GOT3 (cell line): ENCODE results near the gene FAM117B.
"Not testable (repeated sequence)": the region's sequence is repeated elsewhere in the genome, so short reads cannot be mapped to it uniquely, and the experiment has no call there.

Experiments
- DNase-seq: peaks from one replicate; lab custom pipeline; 2025; ENCODE audit warnings: mixed read lengths; lab: John Stamatoyannopoulos, UW

FAM117B gene

DNA sequence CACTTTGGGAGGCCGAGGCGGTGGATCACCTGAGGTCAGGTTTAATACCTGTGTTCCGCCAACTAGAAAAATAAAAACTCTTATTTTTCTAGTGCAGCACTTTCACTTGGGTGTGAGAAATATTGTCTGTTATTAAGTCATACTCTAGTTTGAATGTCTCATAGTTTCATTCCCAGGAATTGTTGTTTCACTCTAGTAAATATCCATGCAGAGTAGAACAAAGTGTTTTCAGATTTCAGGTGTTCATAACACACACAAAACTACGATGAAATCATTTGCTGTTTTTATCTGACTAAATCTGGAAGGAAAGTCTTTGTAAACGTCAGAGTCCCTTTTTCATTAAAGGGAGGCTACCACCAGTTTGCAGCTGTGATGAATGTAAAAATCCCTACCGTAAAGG is 4.0 kb downstream of the FAM117B start:
- DNase-seq = no peak

DNA sequence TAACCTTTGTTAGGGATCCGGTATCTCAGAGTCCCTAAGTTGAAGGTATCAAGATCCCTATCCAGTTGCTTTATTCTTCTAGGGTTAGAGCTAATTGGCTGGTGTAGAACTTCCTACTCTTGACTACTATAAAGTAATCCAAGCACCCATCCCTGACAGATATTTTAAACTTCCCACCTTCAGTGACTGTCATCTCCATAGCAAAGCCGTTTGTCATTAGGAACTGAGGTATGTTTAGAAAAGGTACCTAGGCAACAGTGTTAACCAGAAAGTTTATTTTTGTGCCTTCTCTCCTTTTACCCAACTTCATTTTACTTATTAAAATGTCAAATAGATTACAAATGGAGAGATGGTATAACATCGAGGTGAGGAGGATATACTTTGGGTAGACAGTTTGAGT is 4.5 kb downstream of the FAM117B start:
- DNase-seq = no peak

DNA sequence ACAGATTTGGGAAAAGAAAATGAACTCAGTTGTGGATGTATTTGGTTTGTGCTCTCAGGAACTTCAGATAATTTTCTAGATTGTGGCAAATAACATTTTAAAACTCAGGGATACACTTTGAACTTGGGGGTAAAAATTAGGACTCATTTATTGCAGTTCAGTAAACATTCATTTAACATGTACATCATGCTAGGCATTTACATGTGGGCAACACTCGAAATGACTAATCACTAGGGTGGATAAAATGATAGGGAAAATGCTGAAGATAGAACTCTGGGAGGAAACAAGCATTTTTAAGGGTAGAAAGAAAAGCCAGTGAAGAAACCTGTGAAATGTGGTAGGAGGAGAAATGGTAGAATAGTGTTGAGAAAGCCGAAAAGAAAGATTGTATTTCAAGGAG is 7.8 kb downstream of the FAM117B start:
- DNase-seq = no peak

DNA sequence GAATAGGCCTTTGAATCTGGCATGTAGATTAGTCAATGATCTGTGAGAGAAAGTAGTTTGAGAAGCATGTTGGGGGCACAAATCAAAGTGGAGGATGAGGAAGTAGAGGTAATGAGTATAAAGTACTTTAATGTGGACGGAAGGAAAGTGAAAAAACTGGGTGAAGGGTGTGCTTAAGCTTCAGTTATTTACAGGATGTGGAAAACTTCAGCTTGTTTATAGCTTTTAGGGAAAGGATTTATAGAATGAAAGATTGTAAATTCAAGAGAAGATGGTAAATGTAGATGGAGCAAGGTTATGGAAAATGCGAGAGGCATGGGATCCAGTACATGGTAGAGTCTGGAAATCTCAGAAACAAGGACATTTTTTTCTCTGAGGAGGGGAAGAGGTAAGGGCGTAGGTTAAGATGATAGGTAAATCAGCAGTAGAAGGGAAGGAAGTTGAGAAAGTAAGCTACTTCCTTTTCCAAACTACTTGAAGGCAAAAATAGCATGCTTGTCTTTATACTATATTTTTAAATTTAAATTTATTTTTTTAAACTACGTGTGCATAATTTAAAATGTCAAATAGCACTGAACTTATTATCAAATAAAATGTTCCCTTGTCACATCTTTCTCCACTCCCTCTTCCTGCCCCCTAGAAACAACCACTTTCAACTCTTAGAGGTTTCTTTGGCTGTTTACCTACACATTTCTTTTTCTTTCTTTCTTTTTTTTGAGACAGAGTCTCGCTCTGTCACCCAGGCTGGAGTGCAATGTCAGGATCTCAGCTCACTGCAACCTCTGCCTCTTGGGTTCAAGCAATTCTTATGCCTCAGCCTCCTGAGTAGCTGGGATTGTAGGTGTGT is 8.5 kb downstream of the FAM117B start:
- no peak for DNase-seq

DNA sequence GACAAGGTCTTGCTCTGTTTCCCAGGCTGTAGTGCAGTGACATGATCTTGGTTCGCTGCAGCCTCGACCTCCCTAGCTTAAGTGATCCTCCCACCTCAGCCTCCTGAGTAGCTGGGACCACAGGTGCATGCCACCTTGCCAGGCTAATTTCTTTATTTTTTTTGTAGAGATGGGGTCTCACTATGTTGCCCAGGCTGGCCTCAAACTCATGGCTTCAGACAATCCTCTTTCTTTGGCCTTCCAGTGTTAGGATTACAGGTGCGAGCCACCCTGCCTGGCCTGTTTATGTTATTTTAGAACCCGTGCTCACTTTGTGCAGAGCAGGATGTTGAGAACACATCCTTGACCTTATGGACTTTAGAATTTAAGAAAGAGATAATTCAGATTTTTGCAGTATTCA is 17.4 kb downstream of the FAM117B start:
- DNase-seq = no peak

DNA sequence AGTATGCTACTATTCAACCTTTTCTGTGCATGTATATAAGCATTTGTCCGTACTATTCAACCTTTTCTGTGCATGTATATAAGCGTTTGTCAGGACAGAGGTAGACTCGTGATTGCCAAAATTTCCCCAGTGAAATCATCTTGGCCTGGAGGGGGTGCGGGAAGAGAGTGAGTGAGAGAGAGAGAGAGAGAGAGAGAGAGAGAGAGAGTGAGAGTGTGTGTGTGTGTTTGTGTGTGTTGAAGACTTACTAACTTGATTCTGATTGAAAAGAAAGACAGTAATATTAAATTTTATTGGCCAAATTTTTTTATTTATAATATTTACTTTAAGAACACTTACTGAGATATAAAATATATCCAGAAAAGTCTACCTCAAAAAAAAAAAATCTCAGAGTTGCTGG is 19.1 kb downstream of the FAM117B start:
- DNase-seq = no peak

DNA sequence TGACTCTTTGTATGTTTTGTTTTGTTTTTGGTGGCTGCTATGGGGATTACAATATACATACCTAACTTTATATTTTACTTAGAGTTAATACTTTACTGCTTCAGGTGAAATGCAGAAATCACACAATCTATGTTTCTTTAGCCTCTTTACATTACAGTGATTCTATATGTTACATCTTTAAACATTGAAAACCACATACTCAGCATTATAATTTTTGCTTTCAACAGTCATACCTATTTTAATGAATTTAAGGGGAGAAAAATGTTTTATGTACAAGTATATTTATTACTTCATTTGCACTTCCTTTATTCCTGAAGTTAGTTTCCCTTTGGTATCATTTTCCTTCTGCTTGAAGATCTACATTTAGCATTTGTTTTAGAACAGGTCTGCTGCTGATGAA is 23.1 kb downstream of the FAM117B start:
- DNase-seq = no peak

DNA sequence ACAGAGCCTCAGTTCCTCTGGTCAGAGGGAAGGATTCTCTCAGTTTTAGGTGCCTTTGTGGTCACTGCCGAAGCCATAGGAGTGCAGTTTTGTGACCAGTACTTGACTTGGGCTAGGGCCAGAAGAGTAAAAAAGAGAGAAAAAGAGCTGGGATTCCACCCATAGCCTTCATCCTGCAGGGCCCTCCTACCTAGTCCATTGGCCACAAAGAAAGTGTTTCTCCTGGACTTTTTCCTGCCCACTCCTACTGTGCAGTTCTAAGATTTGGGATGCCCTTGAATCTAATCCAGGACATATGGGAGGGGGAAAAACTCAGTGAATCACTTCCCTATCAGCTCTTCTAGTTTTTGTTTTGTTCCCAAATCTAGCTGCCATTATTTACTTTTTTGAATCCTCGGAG is 26.0 kb downstream of the FAM117B start:
- no peak for DNase-seq

DNA sequence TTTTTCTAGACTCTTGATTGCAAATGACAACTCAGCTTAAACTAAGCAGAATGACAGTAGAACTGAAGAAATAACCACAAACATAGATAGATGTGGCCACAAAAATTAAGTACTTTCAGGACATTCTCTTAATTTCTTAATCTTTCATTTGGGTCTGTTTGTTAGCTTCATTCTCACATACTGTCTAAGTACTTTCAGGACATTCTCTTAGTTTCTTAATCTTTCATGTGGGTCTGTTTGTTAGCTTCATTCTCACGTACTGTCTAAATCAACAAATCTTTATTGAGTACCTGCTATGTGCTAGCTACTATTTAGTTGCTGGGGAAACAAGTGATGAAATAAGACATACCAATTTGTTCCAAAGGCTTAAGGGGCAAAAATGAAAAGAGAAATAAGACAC is 35.1 kb downstream of the FAM117B start:
- DNase-seq = no peak

DNA sequence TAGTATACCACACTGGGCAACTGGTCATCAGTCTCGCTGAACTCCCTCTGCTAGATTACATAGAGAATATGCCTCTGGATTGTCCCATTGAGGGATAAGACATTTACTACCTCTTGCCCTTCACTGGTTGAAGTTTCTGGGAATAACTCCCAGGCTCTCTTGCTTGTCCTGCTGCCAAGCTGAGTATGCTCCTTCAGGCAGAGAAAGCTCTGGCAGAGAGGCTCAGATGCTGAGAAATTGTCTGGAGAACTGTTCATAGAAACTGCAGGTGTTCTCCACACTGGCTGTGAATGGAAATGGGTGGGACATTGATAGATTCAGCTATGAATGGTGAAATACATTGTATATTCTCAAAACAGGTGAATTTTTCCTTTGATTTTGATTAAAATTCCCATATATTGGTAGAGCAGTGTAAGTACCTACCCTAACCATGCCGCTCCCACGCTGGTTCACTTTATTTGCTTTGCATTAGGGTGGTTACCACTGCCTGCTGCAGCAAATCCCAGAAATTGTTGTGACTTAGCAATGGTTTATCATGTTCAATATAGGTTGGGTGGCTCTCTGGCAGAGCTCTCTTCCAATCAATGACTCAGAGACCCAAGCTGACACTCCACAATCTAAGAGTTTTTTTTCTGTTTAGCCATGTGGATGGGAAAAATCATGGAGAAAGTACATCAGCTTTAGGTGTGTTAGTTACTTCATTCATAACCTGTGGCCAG is 36.7 kb downstream of the FAM117B start:
- no peak for DNase-seq

DNA sequence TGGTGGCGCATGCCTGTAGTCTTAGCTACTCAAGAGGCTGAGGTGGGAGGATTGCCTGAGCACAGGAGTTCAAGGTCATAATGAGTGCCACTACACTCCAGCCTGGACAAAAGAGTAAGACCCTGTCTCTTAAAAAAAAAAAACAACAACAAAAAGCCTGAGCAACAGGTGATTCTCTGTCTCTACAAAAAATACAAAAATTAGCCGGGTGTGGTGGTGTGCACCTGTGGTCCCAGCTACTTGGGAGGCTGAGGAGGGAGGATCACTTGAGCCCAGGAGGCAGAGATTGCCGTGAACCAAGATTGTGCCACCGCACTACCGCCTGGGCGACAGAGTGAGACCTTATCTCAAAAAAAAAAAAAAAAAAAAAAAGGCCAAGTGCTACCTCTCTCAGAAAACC is 40.3 kb downstream of the FAM117B start:
- not testable (repeated sequence) for DNase-seq

DNA sequence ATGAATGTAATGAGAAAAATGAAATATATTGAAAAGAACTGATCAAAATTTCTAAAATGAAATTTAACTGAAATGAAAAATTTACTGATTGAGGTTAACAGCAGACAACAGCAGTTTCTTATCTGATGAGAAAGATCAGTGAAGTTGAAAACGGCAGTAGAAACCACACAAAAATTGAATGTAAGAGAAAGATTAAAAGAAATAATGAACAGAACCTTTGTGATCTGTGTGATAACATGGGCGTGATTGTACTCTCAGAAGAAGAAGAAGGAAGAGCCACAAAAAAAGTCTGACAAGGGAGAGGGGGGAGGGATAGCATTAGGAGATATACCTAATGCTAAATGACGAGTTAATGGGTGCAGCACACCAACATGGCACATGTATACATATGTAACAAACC is 45.2 kb downstream of the FAM117B start:
- no peak for DNase-seq

DNA sequence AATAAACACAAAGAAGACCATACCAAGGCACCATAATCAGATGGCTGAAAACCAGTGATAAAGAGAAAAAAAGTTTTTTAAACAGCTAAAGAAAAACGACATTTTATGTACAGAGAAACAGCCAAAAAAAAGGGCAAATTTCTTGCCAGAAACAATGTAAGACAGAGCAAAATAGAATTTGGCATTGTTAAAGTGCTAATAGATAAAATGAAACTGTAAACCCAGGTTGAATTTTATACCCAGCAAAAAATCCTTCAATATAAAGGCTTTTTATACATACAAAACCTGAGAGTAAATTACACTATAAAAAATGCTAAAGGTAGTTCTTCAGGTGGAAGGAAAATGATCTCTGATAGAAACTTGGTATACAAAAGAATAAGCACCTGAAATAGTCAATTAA is 45.7 kb downstream of the FAM117B start:
- no peak for DNase-seq

DNA sequence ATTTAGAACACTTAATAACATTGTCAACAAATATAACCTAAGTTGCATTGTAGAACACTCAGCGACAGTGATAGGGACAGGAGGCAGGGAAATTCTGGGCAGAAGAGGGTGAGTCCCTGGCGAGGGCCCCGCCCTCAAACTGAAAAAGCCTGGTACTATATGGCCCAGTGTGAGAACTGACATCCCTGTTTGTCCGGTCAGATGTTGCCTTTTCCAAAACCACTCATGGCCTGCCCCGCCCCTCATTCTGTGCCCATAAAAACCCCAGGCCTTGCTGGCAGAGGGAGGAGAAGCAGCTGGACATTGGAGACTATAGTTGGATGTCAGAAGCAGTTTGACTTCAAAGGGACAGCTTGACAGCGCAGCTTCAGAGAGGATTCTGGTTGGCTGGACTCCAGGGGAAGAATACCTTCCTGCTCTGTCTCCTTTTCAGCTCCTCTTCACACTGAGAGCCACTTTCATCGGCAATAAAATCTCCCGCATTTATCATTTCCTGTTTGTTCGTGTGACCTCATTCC is 47.0 kb downstream of the FAM117B start:
- no peak for DNase-seq

DNA sequence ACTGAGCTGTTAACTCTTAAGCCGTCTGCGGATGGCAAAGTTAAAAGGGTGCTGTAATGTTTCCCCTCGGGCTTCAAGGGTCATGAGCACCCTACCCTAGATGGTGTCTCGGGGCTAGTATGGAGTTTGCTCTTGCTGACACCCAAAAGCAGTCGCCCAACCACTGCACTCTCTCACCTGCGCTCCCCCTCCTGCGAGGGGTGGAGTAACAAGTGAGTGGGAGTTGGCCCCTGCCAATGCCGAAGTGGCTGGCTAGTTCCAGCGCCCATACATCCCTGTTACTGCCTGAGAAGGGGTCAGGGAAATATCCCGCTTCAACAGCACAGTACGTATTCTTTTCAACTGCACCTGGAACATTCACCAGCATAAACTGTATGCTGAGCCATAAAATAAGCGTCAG is 47.5 kb downstream of the FAM117B start:
- no peak for DNase-seq

DNA sequence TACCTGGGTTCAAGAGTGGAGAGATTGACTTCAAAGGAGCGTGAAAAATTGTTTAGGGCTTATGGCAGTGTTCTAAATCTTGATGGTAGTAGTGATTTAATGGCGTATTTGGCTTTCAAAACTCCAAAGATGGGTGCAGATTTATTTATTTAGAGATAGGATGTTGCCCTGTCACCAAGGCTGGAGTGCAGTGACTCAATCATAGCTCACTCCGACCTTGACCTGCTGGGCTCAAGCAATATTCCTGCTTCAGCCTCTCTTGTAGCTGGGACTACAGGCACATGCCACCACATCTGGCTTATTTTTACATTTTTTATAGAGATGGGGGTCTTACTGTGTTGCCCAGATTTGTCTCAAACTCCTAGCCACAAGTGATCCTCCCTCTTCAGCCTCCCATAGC is 52.5 kb downstream of the FAM117B start:
- no peak for DNase-seq

DNA sequence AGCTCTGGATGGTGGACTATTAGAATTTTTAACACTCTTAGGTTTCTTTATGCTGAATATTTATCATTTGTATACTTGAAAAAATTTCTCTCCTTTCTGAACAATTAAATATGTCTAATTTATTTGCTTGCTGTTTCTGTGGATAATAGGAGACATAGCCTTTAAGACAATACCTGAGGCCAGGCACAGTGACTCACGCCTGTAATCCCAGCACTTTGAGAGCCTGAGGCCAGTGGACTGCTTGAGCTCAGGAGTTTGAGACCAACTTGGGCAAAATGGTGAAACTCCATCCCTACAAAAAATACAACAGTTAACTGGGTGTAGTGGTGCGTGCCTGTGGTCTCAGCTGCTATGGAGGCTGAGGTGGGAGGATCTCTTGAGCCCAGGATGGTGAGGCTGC is 54.7 kb downstream of the FAM117B start:
- DNase-seq = no peak

DNA sequence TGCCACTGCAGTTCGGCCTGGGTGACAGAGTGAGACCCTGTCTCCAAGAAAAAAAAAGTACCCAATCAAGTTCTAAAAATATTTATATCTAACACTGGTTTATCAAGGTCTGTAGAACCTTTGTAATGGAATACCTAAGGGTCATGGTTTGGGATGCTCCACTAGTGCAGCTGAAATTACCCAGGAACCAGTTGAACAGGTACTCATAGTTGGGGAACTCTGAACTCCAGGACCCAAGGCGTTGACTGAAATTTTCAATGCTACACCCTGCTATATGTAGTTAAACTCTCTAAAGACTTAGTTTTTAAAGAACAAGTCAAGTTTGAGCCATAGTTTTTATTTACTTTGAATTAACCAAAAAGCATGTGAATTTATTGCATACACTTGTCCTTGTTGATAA is 55.1 kb downstream of the FAM117B start:
- DNase-seq = no peak

DNA sequence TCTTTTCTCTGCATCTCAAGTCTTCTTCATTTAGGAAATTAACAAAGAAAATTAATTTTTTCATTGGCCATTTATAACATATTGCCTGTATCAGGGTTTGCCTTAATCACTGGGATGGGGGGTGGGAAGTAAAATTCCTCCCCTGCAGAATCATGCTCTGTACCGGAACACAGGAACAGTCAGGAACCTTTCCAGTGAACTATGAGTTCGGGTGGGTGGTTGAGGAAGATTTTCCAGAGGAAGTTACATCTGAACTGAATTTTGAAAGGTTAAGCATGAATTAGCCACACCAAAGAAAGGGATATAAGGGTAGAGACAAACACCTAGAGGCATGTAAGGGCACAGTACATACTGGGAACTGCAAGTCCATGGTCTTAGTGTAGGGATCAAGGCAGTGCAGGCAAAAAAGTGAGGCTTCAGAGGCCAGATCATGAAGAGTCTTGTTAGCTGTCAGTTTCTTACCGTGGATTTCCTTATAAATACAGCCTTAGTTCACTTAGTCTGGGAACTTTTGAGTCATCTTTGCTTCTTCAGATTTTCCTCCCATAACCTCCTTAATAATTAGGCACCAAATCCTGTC is 55.6 kb downstream of the FAM117B start:
- no peak for DNase-seq

DNA sequence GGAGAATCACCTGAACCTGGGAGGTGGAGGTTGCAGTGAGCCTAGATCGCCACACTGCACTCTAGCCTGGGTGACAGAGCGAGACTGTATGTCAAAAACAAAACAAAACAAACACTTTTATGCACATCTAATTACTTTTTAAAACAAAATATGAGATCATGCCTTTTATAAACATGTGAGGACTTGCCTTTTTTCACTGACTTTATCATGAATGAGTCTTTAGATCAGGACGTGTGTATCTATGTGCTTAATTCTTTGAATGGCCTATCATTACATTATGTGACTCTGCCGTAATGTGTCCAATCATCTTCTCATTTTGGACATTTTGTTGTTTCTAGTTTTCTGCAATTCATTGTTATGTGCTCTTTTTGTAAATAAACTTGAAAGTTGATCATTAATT is 58.7 kb downstream of the FAM117B start:
- DNase-seq = no peak

DNA sequence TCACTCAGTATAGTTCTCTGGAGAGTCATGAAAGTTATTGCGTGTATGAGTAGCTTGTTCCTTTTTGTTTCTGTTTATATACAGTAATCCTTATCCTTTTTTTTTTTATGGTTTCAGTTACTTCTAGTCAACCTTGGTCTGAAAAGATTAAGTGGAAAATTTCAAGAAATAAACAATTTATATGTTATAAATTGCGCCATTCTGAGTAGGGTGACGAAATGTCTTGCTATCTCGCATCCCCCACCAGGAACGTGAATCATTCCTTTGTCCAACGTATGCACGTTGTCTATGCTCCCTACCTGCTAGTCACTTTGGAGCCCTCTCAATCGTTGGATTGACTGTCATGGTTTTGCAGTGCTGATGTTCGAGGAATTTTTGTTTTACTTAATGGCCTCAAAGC is 60.4 kb downstream of the FAM117B start:
- no peak for DNase-seq

DNA sequence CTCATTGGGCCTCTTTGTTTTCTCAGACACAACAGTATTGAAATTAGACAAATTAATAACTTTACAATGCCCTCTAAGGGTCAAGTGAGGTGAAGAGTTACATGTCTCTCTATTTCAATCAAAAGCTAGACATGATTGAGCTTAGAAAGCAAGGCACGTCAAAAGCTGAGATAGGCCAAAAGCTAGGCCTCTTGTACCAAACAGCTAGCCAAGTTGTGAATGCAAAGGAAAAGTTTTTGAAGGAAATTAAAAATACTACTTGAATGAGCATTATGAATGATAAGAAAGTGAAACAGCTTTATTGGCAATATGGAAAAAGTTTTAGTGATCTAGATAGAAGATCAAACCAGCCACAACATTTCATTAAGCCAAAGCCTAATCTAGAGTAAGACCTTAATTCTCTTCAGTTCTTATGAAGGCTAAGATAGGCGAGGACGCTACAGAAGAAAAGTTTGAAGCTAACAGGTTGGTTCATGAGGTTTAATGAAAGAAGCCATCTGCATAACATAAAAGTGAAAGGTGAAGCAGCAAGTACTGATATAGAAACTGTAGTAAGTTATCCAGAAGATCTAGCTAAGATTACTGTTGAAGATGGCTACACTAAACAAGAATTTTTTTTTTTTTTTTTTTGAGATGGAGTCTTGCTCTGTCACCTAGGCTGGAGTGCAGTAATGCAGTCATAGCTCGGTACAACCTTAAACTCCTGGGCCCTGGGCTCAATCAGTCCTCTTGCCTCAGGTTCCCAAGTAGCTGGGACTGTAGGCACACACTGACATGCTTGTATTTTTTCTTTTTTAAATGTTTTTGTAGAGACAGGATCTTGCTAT is 65.5 kb downstream of the FAM117B start:
- no peak for DNase-seq
